Breast epithelium (tissue), 3 donors: ENCODE measurements around the gene HDAC10.

Experiments used
- CTCF ChIP-seq, 3 donors: fragments of 450-650 bp; IDR thresholded peaks; one replicate each; pipeline ENCODE4 v1.5.1; 2016 to 2017; ENCODE audit warnings: antibody characterized with exemption in 3 of 3, mild to moderate bottlenecking in 3 of 3, moderate library complexity in 3 of 3
- POLR2AphosphoS5 ChIP-seq, 3 donors: sonication (generic); formaldehyde crosslinking; IDR thresholded peaks; one replicate each; pipeline ENCODE4 v1.6.1; 2017; ENCODE audit warnings: antibody characterized with exemption in 3 of 3

DNA sequence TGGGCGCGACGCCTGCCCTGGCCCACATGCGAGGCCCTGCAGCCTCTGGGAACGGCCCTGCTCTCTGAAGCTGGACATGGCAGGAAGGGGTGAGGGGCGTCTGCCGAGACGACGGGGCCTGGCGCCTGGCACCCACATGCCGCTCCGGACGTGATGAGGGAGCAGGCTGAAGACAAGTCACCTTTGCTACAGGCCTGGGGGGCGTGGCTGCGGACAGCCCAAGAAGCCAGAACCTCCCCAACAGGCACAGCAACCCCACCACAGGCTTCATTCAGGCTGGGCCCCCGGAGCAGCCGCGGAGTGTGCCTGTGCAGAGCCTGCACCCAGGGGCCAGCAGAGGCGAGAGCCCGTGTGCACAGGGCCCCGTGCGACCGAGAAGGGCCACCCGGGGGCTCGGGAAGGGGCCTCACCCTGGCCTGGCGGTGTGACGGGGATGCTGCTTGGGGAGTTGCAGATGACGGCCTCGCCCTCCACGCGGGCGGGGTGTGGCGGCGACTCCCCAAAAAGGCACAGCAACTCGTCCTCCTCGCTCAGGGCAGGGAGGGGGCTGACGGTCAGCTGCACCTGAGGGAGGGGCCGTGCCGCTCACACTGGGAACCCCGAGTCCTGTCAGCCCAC, 35.7 kb upstream of the HDAC10 start:
- TF ChIP-seq CTCF (IDR thresholded peaks at IDR 0.05) (no peak), POLR2AphosphoS5 (IDR thresholded peaks at IDR 0.05) (no peak)
